Left lung (tissue), 10 donors: ENCODE data around the gene AEBP1. TPM values are rescaled to one million over a fixed set of nuclear protein-coding genes. Genes with fewer than 3 reads are reported as not detected.
A peak's percentile ranks its signal among the peaks of the same experiment; 100 is the strongest.

Source experiments
- ATAC-seq: fragments of 200-7000 bp; cut with Tn5 transposase; one replicate; pipeline ENCODE4 v1.9.1; 2020; ENCODE audit warnings: moderate library complexity
- DNase-seq, 4 donors: peaks; one replicate each; pipeline ENCODE4 v3.0.0-alpha.2; 2013 to 2020
- H3K27ac ChIP-seq, 2 donors: fragments of 200-600 bp; sonication (generic) in 1 of 2; one replicate each; pipeline versions ENCODE4 v1.5.0 to v1.8.0; 2020 to 2021
- H3K27me3 ChIP-seq, 2 donors: fragments of 200-600 bp; sonication (generic) in 1 of 2; one replicate each; pipeline versions ENCODE4 v1.5.0 to v1.8.0; 2020 to 2021
- H3K36me3 ChIP-seq, 2 donors: fragments of 200-600 bp; sonication (generic) in 1 of 2; one replicate each; pipeline versions ENCODE4 v1.5.0 to v1.8.0; 2020 to 2021
- H3K4me1 ChIP-seq, 2 donors: fragments of 200-600 bp; one replicate each; pipeline ENCODE4 v1.8.0; 2021
- H3K4me3 ChIP-seq, 2 donors: fragments of 200-600 bp; sonication (generic) in 1 of 2; one replicate each; pipeline versions ENCODE4 v1.5.0 to v1.8.0; 2020 to 2021; ENCODE audit warnings: mild to moderate bottlenecking in 1 of 2
- H3K9me3 ChIP-seq, 2 donors: fragments of 200-600 bp; sonication (generic) in 1 of 2; one replicate each; pipeline versions ENCODE4 v1.5.0 to v1.8.0; 2020 to 2021
- intact Hi-C, 2 donors: fragments of 100-400 bp; cut with DNase I; formaldehyde crosslinking; loops; one replicate each; pipeline versions ENCODE4 v1.11.2 to v1.14.2; 2022
- polyA plus RNA-seq, 6 donors: library from polyadenylated mRNA; unstranded; fragments of 120-200 nt; gene quantifications; one replicate each; pipeline ENCODE4 v1.2.1, GENCODE V29; 2013; ENCODE audit not compliant: insufficient read length in 6 of 6
- total RNA-seq, 2 donors: library from RNA; stranded (reverse); fragmentation: NEBNext Ultra II Directional; extraction: Animal tissue kit (Norgen Biotek cat#: 25700); gene quantifications; one replicate each; pipeline ENCODE4 v1.2.1, GENCODE V29; 2021
- TF ChIP-seq, protein P1 (sequence below), 2 donors: fragments of 200-600 bp; sonication (generic) in 1 of 2; IDR thresholded peaks; one replicate each; pipeline versions ENCODE4 v1.5.0 to v1.8.0; 2021; ENCODE audit warnings: antibody characterized with exemption in 2 of 2
- donor health status: DM: no; HTN: yes; CAD: no.
- donor health status: DM: no; HTN: no; CAD: no.

The AEBP1 gene
- total and polyA plus RNA-seq, 8 donors, result 53.6 to 195 (median 64.7) TPM

DNA sequence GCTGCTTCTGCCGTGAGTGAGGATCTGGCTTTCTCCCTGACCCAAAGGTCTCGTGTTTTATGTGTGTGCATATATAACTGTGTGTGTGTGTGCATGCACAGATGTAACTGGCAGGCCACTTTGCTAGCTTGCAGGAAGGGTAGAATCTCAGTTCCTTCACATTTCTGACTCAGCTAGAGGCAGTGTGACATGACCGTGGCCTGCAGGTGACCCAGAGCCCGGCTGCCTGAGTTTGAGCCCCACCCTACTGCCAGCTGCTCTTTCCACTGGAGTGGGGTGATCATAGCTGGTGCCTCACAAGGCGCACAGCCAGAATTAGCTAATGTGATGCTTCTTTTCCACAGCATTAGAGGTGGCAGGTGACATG lies 46.3 kb downstream of the AEBP1 start:
- peaks cover 11 to 12% of the 10 kb centered on the region in 2 donors for H3K4me1 ChIP-seq
- TF ChIP-seq, protein P1, sequence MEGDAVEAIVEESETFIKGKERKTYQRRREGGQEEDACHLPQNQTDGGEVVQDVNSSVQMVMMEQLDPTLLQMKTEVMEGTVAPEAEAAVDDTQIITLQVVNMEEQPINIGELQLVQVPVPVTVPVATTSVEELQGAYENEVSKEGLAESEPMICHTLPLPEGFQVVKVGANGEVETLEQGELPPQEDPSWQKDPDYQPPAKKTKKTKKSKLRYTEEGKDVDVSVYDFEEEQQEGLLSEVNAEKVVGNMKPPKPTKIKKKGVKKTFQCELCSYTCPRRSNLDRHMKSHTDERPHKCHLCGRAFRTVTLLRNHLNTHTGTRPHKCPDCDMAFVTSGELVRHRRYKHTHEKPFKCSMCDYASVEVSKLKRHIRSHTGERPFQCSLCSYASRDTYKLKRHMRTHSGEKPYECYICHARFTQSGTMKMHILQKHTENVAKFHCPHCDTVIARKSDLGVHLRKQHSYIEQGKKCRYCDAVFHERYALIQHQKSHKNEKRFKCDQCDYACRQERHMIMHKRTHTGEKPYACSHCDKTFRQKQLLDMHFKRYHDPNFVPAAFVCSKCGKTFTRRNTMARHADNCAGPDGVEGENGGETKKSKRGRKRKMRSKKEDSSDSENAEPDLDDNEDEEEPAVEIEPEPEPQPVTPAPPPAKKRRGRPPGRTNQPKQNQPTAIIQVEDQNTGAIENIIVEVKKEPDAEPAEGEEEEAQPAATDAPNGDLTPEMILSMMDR (IDR thresholded peaks at IDR 0.05), result no peak
- peaks cover 5 to 37% of the 10 kb centered on the region in 2 donors for H3K27me3 ChIP-seq
- DNase-seq, result no peak
- no peaks in the 10 kb centered on the region for H3K36me3 ChIP-seq
- no peaks in the 10 kb centered on the region for H3K9me3 ChIP-seq
- H3K4me3 ChIP-seq, result no peak overlapping the region
- H3K27ac ChIP-seq, result no peak overlapping the region
- ATAC-seq, result no peak
- intact Hi-C loops, result no loop called here

DNA sequence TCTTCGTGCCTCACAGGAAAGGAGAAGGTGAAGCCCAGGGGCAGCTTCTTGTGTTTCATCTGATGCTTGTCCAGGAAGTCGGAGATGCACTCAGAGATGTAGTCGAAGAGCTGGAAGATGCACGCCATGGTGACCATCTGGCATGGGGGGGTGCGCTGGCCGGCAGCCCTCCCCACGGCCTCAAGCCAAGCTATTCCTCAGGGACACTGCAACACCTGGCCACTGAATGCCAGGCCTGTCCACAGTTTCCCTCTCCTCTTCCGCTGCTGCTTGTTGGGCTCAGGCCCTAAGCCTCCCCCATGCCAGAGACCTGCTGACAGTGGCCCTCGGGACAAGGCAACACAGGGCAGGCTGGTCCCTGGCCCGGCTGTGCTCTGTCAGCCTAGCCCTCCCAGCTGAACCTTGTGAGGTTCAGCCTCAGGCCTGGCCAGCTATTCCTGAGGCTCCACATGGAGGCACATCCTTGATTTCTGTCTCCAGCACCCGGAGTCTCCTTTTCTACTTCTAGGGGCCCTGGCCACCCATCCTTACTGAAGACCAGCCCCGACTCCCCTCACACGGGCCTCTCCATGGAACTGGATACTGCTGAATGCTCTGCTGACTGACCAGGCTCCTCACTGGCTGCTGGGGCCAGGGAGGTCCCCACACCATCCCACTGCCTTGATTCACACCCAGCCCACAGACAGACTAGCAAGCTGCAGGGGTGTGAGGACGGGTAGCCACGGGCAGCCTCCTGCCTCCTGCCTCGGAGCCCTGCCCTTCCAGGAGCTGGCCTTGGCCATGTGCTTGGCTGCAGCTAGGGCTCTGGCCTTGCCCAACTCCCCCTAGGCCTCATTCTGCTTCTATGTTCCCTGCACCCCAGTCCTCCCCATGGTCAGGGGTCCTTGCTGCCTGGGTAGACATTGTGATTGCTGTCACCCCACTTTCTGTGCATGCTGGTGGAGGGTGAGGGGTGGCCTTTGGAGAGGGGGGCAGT lies 47.1 kb downstream of the AEBP1 start:
- DNase-seq (no peak), ATAC-seq (no peak)
- Histone ChIP-seq H3K4me1 (peaks cover 4 to 7% of the 10 kb centered on the region in 2 donors), H3K27ac (no peak overlapping the region), H3K9me3 (no peaks in the 10 kb centered on the region), H3K36me3 (no peaks in the 10 kb centered on the region), H3K27me3 (peaks cover 0 to 29% of the 10 kb centered on the region in 2 donors), H3K4me3 (no peak overlapping the region)
- intact Hi-C loops, result no loop called here
- TF ChIP-seq, protein P1 (IDR thresholded peaks at IDR 0.05), result no peak

DNA sequence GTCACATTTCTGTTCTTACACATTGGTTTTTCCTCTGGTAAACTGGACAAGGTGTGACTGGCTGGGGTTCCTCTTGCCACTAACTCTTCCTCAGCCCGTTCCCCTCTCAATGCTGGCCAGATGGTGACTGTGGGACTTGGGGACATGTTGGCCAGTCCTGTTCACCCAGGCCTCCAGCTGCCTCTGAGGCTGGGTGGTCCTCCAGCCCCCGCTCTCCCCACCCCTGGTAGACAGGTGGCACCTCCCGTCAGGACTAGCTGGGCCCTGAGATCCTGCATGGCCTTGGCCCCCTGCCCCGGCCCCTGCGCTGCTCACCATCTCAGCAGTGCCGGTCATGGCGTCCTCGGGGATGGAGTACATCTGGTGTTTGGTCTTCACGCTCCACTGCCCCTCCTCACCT lies 47.8 kb downstream of the AEBP1 start:
- Histone ChIP-seq H3K4me3 (no peak overlapping the region), H3K4me1 (peaks cover 0 to 2% of the 10 kb centered on the region in 2 donors), H3K9me3 (no peaks in the 10 kb centered on the region), H3K27ac (no peak overlapping the region), H3K36me3 (no peaks in the 10 kb centered on the region), H3K27me3 (peaks cover 0 to 22% of the 10 kb centered on the region in 2 donors)
- no peak for DNase-seq
- intact Hi-C loops, result no loop called here
- TF ChIP-seq, protein P1 (IDR thresholded peaks at IDR 0.05), result no peak
- no peak for ATAC-seq

DNA sequence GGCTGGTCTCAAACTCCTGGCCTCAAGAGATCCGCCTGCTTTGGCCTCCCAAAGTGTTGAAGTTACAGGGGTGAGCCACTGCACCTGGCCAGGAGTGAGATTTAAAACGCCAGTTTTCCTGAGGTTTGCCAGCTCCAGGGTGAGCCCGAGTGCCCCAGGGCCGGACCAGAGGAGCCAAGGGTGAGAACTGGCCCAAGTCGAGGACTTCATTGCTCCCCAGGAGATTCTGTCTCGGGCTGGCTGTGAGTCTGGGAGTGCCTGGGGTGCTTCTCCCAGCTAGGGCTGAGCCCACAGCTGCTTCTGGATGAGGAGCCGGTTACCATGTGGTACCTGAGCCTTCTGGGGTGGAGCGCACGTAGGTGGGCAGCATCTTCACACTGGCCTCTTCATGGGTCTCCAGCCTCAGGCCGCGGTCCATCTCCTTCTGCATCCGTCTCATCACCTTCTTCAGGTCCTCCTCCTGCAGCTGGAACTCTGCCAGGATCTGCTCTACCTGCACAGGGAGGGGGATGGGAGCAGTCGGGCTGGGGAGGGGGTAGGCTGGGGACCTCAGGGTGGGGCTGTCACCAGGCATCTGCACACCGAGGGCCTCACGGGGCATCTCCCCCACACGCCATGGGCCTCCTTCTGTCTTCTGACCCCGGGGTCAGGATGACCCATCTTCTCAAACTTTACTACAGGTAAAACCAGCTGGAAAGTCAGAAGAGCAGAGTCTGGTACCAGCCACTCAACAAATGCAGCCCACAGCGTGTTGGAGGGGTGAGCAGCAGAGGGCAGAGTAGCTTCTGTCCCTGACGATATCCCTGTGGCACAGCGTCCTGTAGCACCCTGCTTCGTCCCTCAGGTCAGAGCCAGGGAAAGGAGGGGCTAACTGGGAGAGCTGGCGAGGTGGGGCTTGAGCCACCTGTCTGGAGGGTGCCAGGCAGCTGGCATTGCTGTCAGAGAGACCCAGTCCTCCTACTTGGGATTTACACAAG lies 49.1 kb downstream of the AEBP1 start:
- intact Hi-C loops, result no loop called here
- DNase-seq (peak in 1 of 4 donors; percentile 25), ATAC-seq (no peak)
- Histone ChIP-seq H3K9me3 (no peaks in the 10 kb centered on the region), H3K36me3 (no peaks in the 10 kb centered on the region), H3K4me1 (no peaks in the 10 kb centered on the region), H3K27me3 (peaks cover 0 to 9% of the 10 kb centered on the region in 2 donors), H3K27ac (no peak overlapping the region), H3K4me3 (no peak overlapping the region)
- TF ChIP-seq, protein P1 (IDR thresholded peaks at IDR 0.05), result no peak
